GM12874 (cell line): ENCODE measurements around the gene TRPM8.

ENCODE experiments used
- CTCF ChIP-seq: IDR thresholded peaks from 2 replicates; pipeline ENCODE4 v1.5.1; 2011; ENCODE audit warnings: low read depth, mild to moderate bottlenecking, control low read depth, low read length, moderate library complexity; ENCODE audit not compliant: insufficient read depth

TRPM8 gene

DNA sequence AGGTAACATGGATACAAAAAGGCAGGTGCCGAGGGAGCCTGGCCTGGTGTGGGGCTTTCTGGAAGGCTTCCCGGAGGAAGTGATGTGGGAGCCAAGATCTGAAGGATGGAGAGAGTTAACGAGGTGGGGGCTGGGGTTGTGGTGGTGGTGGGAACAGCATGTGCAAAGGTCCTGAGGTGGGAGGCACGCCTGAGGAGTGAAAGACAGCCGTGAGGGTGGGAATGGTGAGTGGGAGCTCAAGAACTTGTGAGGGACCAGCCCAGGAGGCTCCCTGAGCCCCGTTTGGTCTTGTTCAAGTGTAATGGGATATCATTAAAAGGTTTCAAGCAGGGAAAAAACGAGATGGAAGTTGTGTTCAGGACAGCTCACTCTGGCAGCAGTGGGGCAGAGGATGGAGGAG lies 35.2 kb downstream of the TRPM8 start:
- no peak for TF ChIP-seq CTCF

DNA sequence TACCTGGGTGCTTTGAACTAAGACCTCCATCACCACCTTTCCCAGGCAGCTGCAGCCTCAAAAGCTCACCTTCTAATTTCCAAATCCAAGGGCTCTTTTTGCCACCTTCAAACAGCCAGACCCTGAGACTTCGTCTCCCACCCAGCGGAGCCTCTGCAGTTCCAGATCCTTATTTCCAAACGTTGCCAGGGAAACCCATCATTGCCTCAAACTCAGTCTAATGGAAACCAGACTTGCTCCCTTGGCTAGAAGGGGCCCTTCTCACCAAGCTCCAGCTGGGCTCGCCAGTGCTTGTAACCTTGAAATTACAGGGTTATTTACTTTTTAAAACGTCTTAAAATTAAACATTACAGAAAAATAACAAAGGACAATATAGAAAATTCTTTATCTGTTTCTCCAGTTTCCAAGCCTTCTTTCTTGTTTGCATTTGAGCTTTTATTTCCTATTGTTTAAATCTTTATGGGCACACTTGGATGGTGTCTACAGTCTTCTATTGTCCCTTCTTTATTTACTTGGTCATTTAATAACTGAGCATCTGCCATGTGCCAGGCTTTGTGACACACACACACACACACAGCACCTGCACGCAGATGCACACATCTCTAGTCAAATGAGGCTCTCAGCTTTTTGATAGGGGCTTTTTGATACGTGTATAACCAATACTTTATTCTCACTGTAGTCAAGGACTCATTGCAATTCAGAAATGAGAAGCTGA lies 36.1 kb downstream of the TRPM8 start:
- TF ChIP-seq CTCF, result no peak

GRCh38 chr2:233960203-233960602 lies 43.0 kb downstream of the TRPM8 start:
- TF ChIP-seq CTCF, result no peak

DNA sequence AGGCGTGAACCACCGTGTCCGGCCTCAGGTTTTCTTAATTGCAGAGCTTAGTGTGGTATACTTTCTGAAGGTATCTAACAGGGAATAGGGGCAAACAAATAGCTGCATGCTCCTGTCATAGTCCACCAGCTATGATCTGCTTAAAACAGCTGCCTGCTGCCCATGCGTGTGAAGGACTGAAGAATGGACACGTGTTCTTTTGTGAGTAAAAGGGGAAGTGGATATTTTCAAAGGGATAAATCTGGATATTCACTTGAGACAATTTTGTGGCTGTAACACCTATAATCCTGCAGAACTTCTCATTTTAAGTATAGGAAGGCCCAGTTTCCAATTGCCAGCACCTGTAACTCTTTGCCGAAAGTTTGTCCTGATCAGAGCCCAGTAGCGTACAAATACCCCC lies 44.7 kb downstream of the TRPM8 start:
- no peak for TF ChIP-seq CTCF

DNA sequence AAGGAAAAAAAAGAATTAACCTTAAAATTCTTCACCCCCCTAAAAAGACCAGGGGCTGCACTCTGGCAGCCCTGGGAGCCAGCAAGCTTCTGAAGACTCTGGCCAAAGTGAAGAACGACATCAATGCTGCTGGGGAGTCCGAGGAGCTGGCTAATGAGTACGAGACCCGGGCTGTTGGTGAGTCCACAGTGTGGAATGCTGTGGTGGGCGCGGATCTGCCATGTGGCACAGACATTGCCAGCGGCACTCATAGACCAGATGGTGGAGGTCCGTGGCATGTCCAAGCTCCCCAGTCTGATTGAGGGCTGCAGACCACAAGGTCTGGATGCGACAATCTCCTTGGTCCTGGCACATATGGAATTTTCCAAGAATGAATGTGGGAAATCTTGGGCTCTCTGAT lies 47.4 kb downstream of the TRPM8 start:
- no peak for TF ChIP-seq CTCF

DNA sequence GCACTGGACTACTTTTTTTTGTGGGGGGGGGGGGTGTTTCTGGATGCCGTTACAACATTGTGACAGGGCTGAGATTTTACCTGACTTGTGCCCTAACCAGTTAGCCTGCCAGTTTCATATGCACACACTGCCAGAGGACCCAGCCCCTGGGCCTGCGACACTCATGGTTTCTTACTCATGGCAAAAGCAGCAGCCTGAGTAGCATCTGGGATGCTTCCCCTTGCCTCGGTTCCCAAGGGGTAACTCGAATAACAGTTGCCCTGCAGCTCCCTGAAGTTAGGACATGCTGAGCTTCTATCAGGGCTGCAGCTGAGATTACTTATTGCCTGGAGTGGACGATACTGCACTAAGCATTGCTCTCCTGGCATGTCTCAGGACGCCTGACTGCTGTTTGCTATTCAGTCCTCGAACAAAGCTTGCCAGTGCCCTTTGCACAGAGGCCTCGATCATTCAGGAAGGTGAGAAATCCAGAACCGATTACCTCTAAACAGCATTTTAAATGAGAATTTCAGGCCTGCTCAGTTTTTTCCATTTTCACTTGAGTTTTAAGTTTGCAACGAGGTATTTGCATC lies 47.9 kb downstream of the TRPM8 start:
- no peak for TF ChIP-seq CTCF

DNA sequence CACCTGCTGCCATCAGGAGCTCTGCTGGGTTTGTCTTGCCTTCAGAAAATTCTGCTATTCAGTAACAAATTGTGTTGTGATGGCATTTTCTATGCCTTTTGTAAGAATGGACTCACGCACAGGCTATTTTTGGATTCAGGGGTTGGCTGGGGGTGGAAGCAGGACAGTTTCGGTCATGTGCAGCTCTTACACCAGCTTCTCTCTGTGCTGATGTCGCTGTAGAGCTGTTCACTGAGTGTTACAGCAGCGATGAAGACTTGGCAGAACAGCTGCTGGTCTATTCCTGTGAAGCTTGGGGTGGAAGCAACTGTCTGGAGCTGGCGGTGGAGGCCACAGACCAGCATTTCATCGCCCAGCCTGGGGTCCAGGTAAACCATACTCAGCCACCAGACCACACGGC lies 49.2 kb downstream of the TRPM8 start:
- no peak for TF ChIP-seq CTCF
